Measurements from ENCODE around the gene WDR45B. TPM values are rescaled to one million over a fixed set of nuclear protein-coding genes. Genes with fewer than 3 reads are reported as not detected.

Gene WDR45B
- total RNA-seq, 2 experiments from 2014 or later = 74.1 to 74.8 TPM

GRCh38 chr17:82687375-82687861 is 39.2 kb upstream of the WDR45B start:
- CTCF ChIA-PET = interaction anchor here (0.7 kb wide), 1 partner anchor 133 kb away, joined by 5 read pairs; no protein-coding TSS in a partner anchor
- DNase-seq (no peak), ATAC-seq (no peak)
- Mint-ChIP-seq H3K36me3 (ENCODE audit: low read depth) (peaks cover 4% of the 10 kb centered on the region), H3K4me3 (no peak overlapping the region), H3K27ac (no peak overlapping the region), H3K9me3 (ENCODE audit: low read depth) (no peaks in the 10 kb centered on the region), H3K4me1 (peaks cover 15% of the 10 kb centered on the region), H3K27me3 (no peaks in the 10 kb centered on the region)
- intact Hi-C loops (cut with DNase I, micrococcal nuclease) = no loop called here
- POLR2A ChIA-PET = no interaction called here

- H3K36me3 Mint-ChIP-seq (ENCODE audit: low read depth) = peaks cover 7% of the 10 kb centered on the region
- no peak overlapping the region for H3K27ac Mint-ChIP-seq
- intact Hi-C loops (cut with DNase I, micrococcal nuclease) = no loop called here
- ATAC-seq = no peak
- ChIA-PET POLR2A (no interaction called here), CTCF (no interaction called here)
- peaks cover 9% of the 10 kb centered on the region for H3K4me1 Mint-ChIP-seq
- DNase-seq = no peak
- H3K27me3 Mint-ChIP-seq = no peaks in the 10 kb centered on the region
- no peak overlapping the region for H3K4me3 Mint-ChIP-seq
- H3K9me3 Mint-ChIP-seq (ENCODE audit: low read depth) = peaks cover 7% of the 10 kb centered on the region
Measured at GRCh38 chr17:82686366-82687324, 38.4 kb upstream of the WDR45B start.

GRCh38 chr17:82685291-82685690 is 37.0 kb upstream of the WDR45B start:
- Mint-ChIP-seq H3K36me3 (ENCODE audit: low read depth) (peaks cover 10% of the 10 kb centered on the region), H3K27ac (no peak overlapping the region), H3K9me3 (ENCODE audit: low read depth) (peaks cover 11% of the 10 kb centered on the region), H3K4me3 (no peak overlapping the region), H3K4me1 (peaks cover 4% of the 10 kb centered on the region), H3K27me3 (no peaks in the 10 kb centered on the region)
- ChIA-PET POLR2A (no interaction called here), CTCF (no interaction called here)
- DNase-seq (no peak), ATAC-seq (no peak)
- intact Hi-C loops (cut with DNase I, micrococcal nuclease) = no loop called here

GRCh38 chr17:82684228-82684841 is 36.1 kb upstream of the WDR45B start:
- POLR2A ChIA-PET = no interaction called here
- H3K27me3 Mint-ChIP-seq = no peaks in the 10 kb centered on the region
- CTCF ChIA-PET = no interaction called here
- H3K4me3 Mint-ChIP-seq = no peak overlapping the region
- H3K27ac Mint-ChIP-seq = no peak overlapping the region
- no peaks in the 10 kb centered on the region for H3K4me1 Mint-ChIP-seq
- DNase-seq (no peak), ATAC-seq (no peak)
- H3K9me3 Mint-ChIP-seq (ENCODE audit: low read depth) = peaks cover 11% of the 10 kb centered on the region
- peaks cover 6% of the 10 kb centered on the region for H3K36me3 Mint-ChIP-seq (ENCODE audit: low read depth)
- intact Hi-C loops (cut with DNase I, micrococcal nuclease) = no loop called here

GRCh38 chr17:82683534-82683933 is 35.3 kb upstream of the WDR45B start:
- Mint-ChIP-seq H3K4me1 (no peaks in the 10 kb centered on the region), H3K36me3 (ENCODE audit: low read depth) (peaks cover 6% of the 10 kb centered on the region), H3K9me3 (ENCODE audit: low read depth) (peaks cover 11% of the 10 kb centered on the region), H3K4me3 (no peak overlapping the region), H3K27me3 (no peaks in the 10 kb centered on the region), H3K27ac (no peak overlapping the region)
- ATAC-seq (no peak), DNase-seq (no peak)
- intact Hi-C loops (cut with DNase I, micrococcal nuclease) = no loop called here
- ChIA-PET POLR2A (no interaction called here), CTCF (no interaction called here)

- no peak for ATAC-seq
- POLR2A ChIA-PET = no interaction called here
- Mint-ChIP-seq H3K4me1 (no peaks in the 10 kb centered on the region), H3K27ac (no peak overlapping the region), H3K9me3 (ENCODE audit: low read depth) (peaks cover 11% of the 10 kb centered on the region), H3K27me3 (no peaks in the 10 kb centered on the region), H3K36me3 (ENCODE audit: low read depth) (peaks cover 6% of the 10 kb centered on the region), H3K4me3 (no peak overlapping the region)
- no peak for DNase-seq
- CTCF ChIA-PET = interaction anchor here (0.7 to 1.1 kb wide), 2 partner anchors 30 to 53 kb away, joined by 3 read pairs; no protein-coding TSS in a partner anchor
- intact Hi-C loops (cut with DNase I, micrococcal nuclease) = no loop called here
Measured at GRCh38 chr17:82681547-82681946, 33.3 kb upstream of the WDR45B start.

GRCh38 chr17:82679586-82680465 is 31.6 kb upstream of the WDR45B start:
- Mint-ChIP-seq H3K9me3 (ENCODE audit: low read depth) (peaks cover 11% of the 10 kb centered on the region), H3K36me3 (ENCODE audit: low read depth) (peaks cover 6% of the 10 kb centered on the region), H3K4me1 (no peaks in the 10 kb centered on the region), H3K4me3 (no peak overlapping the region), H3K27ac (no peak overlapping the region), H3K27me3 (no peaks in the 10 kb centered on the region)
- peak; percentile 26 for DNase-seq
- ChIA-PET CTCF (interaction anchor here (1.2 kb wide), 1 partner anchor 11 kb away, joined by 3 read pairs; no protein-coding TSS in a partner anchor), POLR2A (no interaction called here)
- ATAC-seq = no peak
- intact Hi-C loops (cut with DNase I, micrococcal nuclease) = no loop called here

GRCh38 chr17:82678265-82678891 is 30.1 kb upstream of the WDR45B start:
- Mint-ChIP-seq H3K9me3 (ENCODE audit: low read depth) (peaks cover 11% of the 10 kb centered on the region), H3K36me3 (ENCODE audit: low read depth) (peaks cover 6% of the 10 kb centered on the region), H3K4me3 (no peak overlapping the region), H3K4me1 (no peaks in the 10 kb centered on the region), H3K27me3 (no peaks in the 10 kb centered on the region), H3K27ac (no peak overlapping the region)
- ATAC-seq = no peak
- POLR2A ChIA-PET = no interaction called here
- intact Hi-C loops (cut with DNase I, micrococcal nuclease) = no loop called here
- CTCF ChIA-PET = interaction anchor here (0.6 to 1.2 kb wide), 3 partner anchors 10 to 332 kb away, joined by 3 read pairs; no protein-coding TSS in a partner anchor
- no peak for DNase-seq

GRCh38 chr17:82677353-82677925 is 29.2 kb upstream of the WDR45B start:
- ATAC-seq (no peak), DNase-seq (no peak)
- no peaks in the 10 kb centered on the region for H3K27me3 Mint-ChIP-seq
- CTCF ChIA-PET = interaction anchor here (0.6 to 1.2 kb wide), 2 partner anchors 10 to 88 kb away, joined by 3 read pairs; no protein-coding TSS in a partner anchor
- peaks cover 6% of the 10 kb centered on the region for H3K36me3 Mint-ChIP-seq (ENCODE audit: low read depth)
- H3K4me3 Mint-ChIP-seq = no peak overlapping the region
- H3K9me3 Mint-ChIP-seq (ENCODE audit: low read depth) = peaks cover 11% of the 10 kb centered on the region
- no peak overlapping the region for H3K27ac Mint-ChIP-seq
- H3K4me1 Mint-ChIP-seq = no peaks in the 10 kb centered on the region
- intact Hi-C loops (cut with DNase I, micrococcal nuclease) = no loop called here
- POLR2A ChIA-PET = no interaction called here

GRCh38 chr17:82675476-82676245 is 27.4 kb upstream of the WDR45B start:
- H3K27me3 Mint-ChIP-seq = no peaks in the 10 kb centered on the region

More at GRCh38 chr17:82675476-82676245, 27.4 kb upstream of the WDR45B start:
- ChIA-PET CTCF (interaction anchor here (0.5 kb wide), 1 partner anchor 282 kb away, joined by 3 read pairs; no protein-coding TSS in a partner anchor), POLR2A (interaction anchor here (0.6 kb wide), 1 partner anchor 14 kb away, joined by 5 read pairs; no protein-coding TSS in a partner anchor)
- DNase-seq = no peak
- no peaks in the 10 kb centered on the region for H3K9me3 Mint-ChIP-seq (ENCODE audit: low read depth)
- H3K4me1 Mint-ChIP-seq = no peaks in the 10 kb centered on the region
- H3K4me3 Mint-ChIP-seq = no peak overlapping the region
- intact Hi-C loops (cut with DNase I, micrococcal nuclease) = no loop called here
- no peak overlapping the region for H3K27ac Mint-ChIP-seq
- H3K36me3 Mint-ChIP-seq (ENCODE audit: low read depth) = no peaks in the 10 kb centered on the region
- no peak for ATAC-seq

Measured in activated CD4-positive, alpha-beta T cell treated with anti-CD3 and anti-CD28 coated beads for 36 hours (primary cell).